GM12872 (cell line): ENCODE measurements around the gene KSR1.
A peak's percentile ranks its signal among the peaks of the same experiment; 100 is the strongest.

ENCODE experiments used
- TF ChIP-seq, protein P1 (sequence below): IDR thresholded peaks from 3 replicates; pipeline ENCODE4 v1.5.1; 2011; ENCODE audit warnings: low read depth, mild to moderate bottlenecking, low read length, moderate library complexity; ENCODE audit not compliant: insufficient read depth

Gene KSR1

DNA sequence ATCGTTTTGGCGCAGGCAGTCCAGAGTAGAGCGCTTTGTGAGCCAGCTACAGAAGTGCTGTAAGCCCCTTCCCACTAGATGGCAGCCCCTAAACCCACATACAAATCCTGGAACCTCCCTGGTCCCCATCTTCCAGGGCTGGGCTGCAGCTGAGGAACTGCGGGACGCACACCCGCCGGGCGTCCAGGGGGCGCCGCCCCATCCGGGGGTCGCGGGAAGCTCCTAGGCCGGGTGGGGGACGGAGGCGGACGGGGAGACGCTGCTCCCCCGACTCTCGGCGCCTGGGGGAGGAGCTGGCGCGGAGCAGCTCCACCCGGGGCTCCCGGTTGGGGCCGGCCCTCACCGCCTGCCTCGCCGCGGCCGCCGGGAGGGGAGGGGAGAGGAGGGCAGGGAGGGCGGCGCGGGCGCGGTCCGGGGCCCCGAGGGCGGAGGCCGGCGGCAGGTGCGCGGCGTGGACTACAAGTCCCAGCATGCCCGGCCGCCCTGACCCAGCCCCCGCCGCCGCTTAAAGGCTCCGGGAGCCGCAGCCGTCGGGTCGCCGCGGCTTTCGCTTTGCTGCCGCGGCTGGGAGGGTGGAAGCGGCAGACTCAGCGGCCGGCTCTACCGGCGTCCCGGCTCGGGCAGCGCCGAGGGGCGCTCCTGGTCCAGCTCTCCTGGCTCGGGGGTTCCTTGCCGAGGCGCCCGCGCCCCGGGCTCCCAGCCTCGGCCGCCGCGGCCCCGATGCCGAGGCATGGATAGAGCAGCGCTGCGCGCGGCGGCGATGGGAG is at the start of gene KSR1:
TSS of gene KSR1 (plus strand) at position 535 of the 767 bp plus-strand sequence. CDS start at position 731, 196 bp downstream.
- TF ChIP-seq, protein P1, sequence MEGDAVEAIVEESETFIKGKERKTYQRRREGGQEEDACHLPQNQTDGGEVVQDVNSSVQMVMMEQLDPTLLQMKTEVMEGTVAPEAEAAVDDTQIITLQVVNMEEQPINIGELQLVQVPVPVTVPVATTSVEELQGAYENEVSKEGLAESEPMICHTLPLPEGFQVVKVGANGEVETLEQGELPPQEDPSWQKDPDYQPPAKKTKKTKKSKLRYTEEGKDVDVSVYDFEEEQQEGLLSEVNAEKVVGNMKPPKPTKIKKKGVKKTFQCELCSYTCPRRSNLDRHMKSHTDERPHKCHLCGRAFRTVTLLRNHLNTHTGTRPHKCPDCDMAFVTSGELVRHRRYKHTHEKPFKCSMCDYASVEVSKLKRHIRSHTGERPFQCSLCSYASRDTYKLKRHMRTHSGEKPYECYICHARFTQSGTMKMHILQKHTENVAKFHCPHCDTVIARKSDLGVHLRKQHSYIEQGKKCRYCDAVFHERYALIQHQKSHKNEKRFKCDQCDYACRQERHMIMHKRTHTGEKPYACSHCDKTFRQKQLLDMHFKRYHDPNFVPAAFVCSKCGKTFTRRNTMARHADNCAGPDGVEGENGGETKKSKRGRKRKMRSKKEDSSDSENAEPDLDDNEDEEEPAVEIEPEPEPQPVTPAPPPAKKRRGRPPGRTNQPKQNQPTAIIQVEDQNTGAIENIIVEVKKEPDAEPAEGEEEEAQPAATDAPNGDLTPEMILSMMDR = peak; percentile 64

DNA sequence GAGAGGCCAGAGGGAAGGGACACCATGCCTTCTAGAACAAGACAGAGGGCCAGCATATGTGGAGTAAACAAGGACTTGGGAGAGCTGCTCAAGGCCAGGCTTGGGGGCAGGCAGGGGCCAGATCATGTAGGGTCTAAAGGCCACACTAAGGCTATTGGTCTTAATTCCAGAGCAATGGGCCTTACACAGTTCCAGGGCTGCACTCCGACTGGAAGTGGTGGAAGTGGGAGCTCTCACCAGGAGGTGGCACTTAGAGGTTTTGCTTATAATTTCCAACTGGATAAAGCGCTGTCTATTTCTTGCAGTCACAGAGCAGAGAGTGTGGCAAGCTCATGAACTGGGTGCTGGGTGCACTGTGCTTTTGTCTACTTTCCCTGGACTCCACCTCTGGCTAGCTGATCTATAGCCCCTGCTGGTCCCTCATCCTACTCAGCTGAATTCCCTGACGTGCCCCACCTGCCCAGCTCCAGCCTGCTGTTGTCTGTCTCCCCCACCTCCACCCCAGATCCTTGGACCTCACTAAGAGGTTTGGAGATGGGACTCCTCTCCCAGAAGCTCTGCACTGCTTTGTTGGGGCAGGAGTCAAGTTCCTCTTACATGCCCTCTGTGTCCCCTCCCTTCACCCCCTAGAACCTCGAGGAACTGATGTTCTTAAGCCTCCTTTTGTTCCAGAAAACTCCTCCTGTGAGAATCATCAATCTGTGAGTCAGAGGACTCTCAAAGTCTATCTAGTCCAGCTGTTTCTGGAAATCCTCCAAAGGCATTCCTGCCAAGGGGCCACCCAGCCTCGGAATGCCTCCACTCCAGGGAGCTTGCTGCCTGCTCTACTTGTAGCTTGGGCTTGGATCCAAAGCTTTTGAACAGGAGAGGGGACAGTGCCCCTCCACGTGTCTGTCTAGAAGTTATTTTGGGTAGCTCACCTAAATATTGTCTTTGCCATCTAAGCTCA is 48.1 kb upstream of the KSR1 start:
- TF ChIP-seq, protein P1 = no peak

DNA sequence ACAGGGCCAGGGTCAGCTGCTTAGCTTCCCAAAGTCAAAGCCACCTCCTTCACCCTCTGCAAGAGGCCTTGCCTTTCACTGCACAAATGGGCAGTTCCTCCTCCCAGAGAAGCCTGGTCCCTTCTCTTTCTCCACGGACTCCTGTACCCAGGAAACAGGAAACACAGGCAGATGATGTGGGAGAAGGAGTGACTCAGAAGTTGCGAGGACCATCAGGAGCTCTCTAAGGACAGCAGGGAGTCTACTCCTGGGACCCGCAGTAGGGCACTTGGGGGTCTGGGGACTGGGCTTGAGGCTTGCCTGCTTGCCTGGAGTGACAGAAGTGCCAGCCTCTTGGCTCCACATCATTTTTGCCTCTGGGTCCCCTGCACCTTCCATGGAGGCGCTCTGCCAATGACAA is 47.4 kb upstream of the KSR1 start:
- TF ChIP-seq, protein P1 = no peak

DNA sequence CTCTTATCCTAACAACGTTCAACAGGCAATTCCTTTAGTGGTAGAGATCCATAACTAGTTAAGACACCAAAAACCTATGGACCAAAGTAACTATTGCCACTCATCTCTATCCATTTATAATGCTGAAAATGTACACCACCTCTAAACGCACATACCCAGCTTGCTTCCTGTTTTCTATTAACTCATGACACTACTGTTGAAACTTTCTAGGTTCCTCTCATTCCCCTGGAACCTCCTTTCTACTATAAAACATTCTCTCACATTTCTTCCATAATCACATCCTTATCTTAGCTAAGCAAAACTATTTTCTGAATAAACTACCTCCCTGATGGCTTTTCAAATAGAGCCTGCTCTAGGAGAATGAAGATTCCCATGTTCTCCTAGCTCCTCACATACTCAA is 42.9 kb upstream of the KSR1 start:
- TF ChIP-seq, protein P1 = no peak

DNA sequence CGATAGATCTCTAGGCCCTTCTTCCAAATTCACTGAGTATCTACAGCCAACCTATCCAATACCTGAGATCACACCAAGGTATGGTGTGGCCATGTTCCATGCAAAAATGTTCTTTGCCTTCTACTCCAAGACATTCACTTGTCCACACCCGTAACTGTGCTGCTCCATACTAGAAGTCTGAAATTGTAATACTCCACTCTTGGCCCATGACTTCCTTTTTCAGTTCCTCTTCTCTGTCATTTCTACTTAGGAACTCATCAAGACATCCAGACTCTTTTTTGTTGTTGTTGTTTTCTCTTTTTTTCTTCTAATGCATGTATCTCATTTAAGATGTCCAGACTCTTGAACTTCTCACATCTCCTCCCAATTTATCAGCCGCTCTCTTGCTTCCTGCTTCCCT is 42.5 kb upstream of the KSR1 start:
- TF ChIP-seq, protein P1 = no peak

DNA sequence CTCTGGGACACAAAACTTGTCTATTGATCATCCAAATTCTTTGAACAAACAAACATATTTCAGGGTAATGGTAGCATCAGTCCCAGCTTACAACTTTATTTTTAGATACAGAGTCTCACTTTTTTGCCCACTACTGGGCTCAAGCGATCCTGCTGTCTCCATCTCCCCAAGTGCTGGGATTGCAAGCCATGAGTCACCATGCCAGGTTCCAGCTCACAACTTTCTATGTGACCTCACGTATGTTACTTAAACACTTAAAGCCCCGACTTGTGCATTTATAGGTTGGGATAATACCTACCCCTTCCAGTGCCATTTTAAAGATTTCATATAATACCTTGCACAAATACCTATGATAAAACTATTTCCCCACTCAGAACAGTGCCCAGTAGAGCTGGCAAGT is 42.0 kb upstream of the KSR1 start:
- TF ChIP-seq, protein P1 = no peak

DNA sequence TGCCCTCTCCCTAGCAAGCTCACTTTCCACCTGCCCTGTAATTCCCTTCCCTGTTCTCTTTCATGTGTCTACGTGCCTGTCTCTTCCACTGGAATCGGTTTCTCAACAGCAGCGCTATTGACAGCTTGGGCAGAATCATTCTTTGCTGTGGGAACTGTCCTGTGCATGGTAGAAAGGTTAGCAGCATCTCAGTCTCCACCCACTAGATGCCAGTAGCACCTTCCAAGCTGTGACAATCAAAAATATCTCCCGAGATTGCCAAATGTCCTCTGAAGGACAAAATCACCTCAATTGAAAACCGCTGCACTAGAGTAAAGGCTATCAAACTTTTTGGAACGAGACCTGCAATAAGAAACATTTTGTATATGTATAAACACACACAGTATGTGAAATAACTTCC is 41.6 kb upstream of the KSR1 start:
- TF ChIP-seq, protein P1 = 0 out of 3 replicates have a peak, but pooled peaks have one; percentile 5
